GM12878 (cell line): Measurements from ENCODE around the gene GBP2. TPM values are rescaled to one million over a fixed set of nuclear protein-coding genes. Genes with fewer than 3 reads are reported as not detected.

ENCODE experiments used
- ATAC-seq: fragments of 200-7000 bp; cut with Tn5 transposase; 3 replicates; pipeline ENCODE4 v1.9.1; 2020; ENCODE audit warnings: mild to moderate bottlenecking, moderate library complexity
- BruUV-seq: library from RNA; stranded (reverse); fragments of 400-500 nt; replicated peaks from 2 replicates; lab custom pipeline; 2021; lab: Mats Ljungman, UMichigan
- CTCF ChIA-PET: fragments of 300-600 bp; sonication (Branson Sonifier 250); formaldehyde crosslinking; extraction: SDS; loops from one replicate; lab custom pipeline; 2021; ENCODE audit warnings: inconsistent platforms; lab: Yijun Ruan, JAX
- POLR2A ChIA-PET: fragments of 350-600 bp; formaldehyde crosslinking; extraction: SDS; loops from one replicate; lab custom pipeline; 2021; ENCODE audit warnings: inconsistent platforms; lab: Charles Lee
- RAD21 ChIA-PET: fragments of 300-600 bp; sonication (Branson Sonifier 250); formaldehyde crosslinking; loops from one replicate; lab custom pipeline; 2023; ENCODE audit warnings: antibody characterized with exemption; ENCODE audit not compliant: unreplicated experiment; lab: Charles Lee
- SMC1A ChIA-PET: fragments of 300-600 bp; sonication (Branson Sonifier 250); formaldehyde crosslinking; loops from one replicate; lab custom pipeline; 2023; ENCODE audit not compliant: unreplicated experiment, uncharacterized antibody; lab: Charles Lee
- DNase-seq: peaks from one replicate; pipeline ENCODE4 v3.0.0-alpha.2; 2011; ENCODE audit warnings: low read depth, low spot score
- FAIRE-seq: peaks from 3 replicates; lab custom pipeline; 2011; peaks lifted over from hg19 to GRCh38; lab: Jason Lieb, UNC
- H2AFZ ChIP-seq: 2 replicates; pipeline ENCODE4 v1.6.0; 2011; ENCODE audit warnings: low read depth, low read length, control low read depth; ENCODE audit not compliant: control insufficient read depth
- H3K27ac ChIP-seq: 2 replicates; pipeline ENCODE4 v1.5.1; 2011; ENCODE audit warnings: control low read depth; ENCODE audit not compliant: control insufficient read depth, insufficient read depth
- H3K27me3 ChIP-seq, 2 experiments: replicated peaks in 1 of 2; 2 replicates each; pipeline versions ENCODE4 v1.6.0 to v1.6.1; 2011; ENCODE audit warnings: low read length in 1 of 2; ENCODE audit not compliant: control insufficient read depth in 2 of 2, insufficient read depth in 2 of 2
- H3K36me3 ChIP-seq, 2 experiments: 2 replicates each; pipeline ENCODE4 v1.5.1; 2011; ENCODE audit warnings: low read length in 1 of 2; ENCODE audit not compliant: control insufficient read depth in 2 of 2, insufficient read depth in 2 of 2
- H3K4me1 ChIP-seq: 2 replicates; pipeline ENCODE4 v1.6.1; 2011; ENCODE audit warnings: mild to moderate bottlenecking, low read length, moderate library complexity, mixed read lengths; ENCODE audit not compliant: control insufficient read depth, insufficient read depth
- H3K4me2 ChIP-seq: 2 replicates; pipeline ENCODE4 v1.6.0; 2011; ENCODE audit warnings: control low read depth; ENCODE audit not compliant: control insufficient read depth, insufficient read depth
- H3K4me3 ChIP-seq: fragments of 200-600 bp; sonication (generic); 2 replicates; pipeline ENCODE4 v1.5.1; 2016
- H3K79me2 ChIP-seq: 2 replicates; pipeline ENCODE4 v1.6.0; 2011; ENCODE audit warnings: low read length; ENCODE audit not compliant: control insufficient read depth, insufficient read depth
- H3K9ac ChIP-seq: 2 replicates; pipeline ENCODE4 v1.8.0; 2011; ENCODE audit warnings: low read length, control low read depth, mixed read lengths; ENCODE audit not compliant: control insufficient read depth, insufficient read depth
- H3K9me3 ChIP-seq: replicated peaks from 3 replicates; pipeline ENCODE4 v1.5.1; 2011; ENCODE audit warnings: mild to moderate bottlenecking, low read length; ENCODE audit not compliant: control insufficient read depth, insufficient read depth
- H4K20me1 ChIP-seq: 2 replicates; pipeline ENCODE4 v1.6.0; 2011; ENCODE audit not compliant: control insufficient read depth, insufficient read depth
- ATF7 ChIP-seq: fragments of 450-650 bp; IDR thresholded peaks from 2 replicates; pipeline ENCODE4 v1.6.1; 2016; ENCODE audit warnings: low read depth, mild to moderate bottlenecking
- BACH1 ChIP-seq: fragments of 450-650 bp; IDR thresholded peaks from 2 replicates; pipeline ENCODE4 v1.6.1; 2017; ENCODE audit warnings: mild to moderate bottlenecking, borderline replicate concordance
- BCL11A ChIP-seq: IDR thresholded peaks from 2 replicates; pipeline ENCODE4 v1.6.1; 2011; ENCODE audit warnings: low read depth, low read length
- CBFB ChIP-seq: IDR thresholded peaks from 2 replicates; pipeline ENCODE4 v1.6.1; 2016; ENCODE audit warnings: antibody characterized with exemption, low read depth
- CHD1 ChIP-seq: IDR thresholded peaks from 2 replicates; pipeline ENCODE4 v1.6.1; 2012; ENCODE audit warnings: low read depth, low read length, improper control_type of control experiment
- CREB1 ChIP-seq: IDR thresholded peaks from 2 replicates; pipeline ENCODE4 v1.6.1; 2012; ENCODE audit warnings: low read depth, mild to moderate bottlenecking, inconsistent platforms
- EP300 ChIP-seq, 2 experiments: fragments of 150-350 bp in 1 of 2; IDR thresholded peaks; 2 replicates each; pipeline ENCODE4 v1.6.1; 2011 to 2012; ENCODE audit warnings: low read depth in 2 of 2, low read length in 2 of 2, borderline replicate concordance in 1 of 2, improper control_type of control experiment in 1 of 2, inconsistent platforms in 1 of 2; ENCODE audit not compliant: control insufficient read depth in 1 of 2
- EZH2 ChIP-seq: IDR thresholded peaks from 2 replicates; pipeline ENCODE4 v1.6.1; 2012; ENCODE audit warnings: low read depth, mild to moderate bottlenecking, control low read depth, inconsistent platforms, low read length, borderline replicate concordance; ENCODE audit not compliant: control insufficient read depth
- IRF4 ChIP-seq: IDR thresholded peaks from 2 replicates; pipeline ENCODE4 v1.6.1; 2011; ENCODE audit warnings: low read depth, low read length
- MYC ChIP-seq: IDR thresholded peaks from 2 replicates; pipeline ENCODE4 v1.6.1; 2011; ENCODE audit warnings: mild to moderate bottlenecking, low read length, moderate library complexity, inconsistent platforms; ENCODE audit not compliant: insufficient read depth, insufficient replicate concordance, insufficient read length, severe bottlenecking
- NFXL1 ChIP-seq: fragments of 450-650 bp; IDR thresholded peaks from 2 replicates; pipeline ENCODE4 v1.6.1; 2017; ENCODE audit warnings: antibody characterized with exemption, mild to moderate bottlenecking, borderline replicate concordance
- NFYB ChIP-seq: IDR thresholded peaks from 2 replicates; pipeline ENCODE4 v1.6.1; 2011; ENCODE audit warnings: low read depth, mild to moderate bottlenecking, low read length, improper control_type of control experiment, moderate library complexity; ENCODE audit not compliant: insufficient read depth
- PAX5 ChIP-seq: IDR thresholded peaks from 2 replicates; pipeline ENCODE4 v1.6.1; 2011; ENCODE audit warnings: low read depth, low read length, borderline replicate concordance
- RCOR1 ChIP-seq: conservative IDR thresholded peaks from 2 replicates; pipeline ENCODE4 v1.6.1; 2012; ENCODE audit warnings: low read depth, low read length, improper control_type of control experiment
- SKIL ChIP-seq: fragments of 450-650 bp; IDR thresholded peaks from 2 replicates; pipeline ENCODE4 v1.6.1; 2017; ENCODE audit warnings: mild to moderate bottlenecking, low read depth, inconsistent platforms; ENCODE audit not compliant: poor library complexity, severe bottlenecking
- TCF7 ChIP-seq: IDR thresholded peaks from 2 replicates; pipeline ENCODE4 v1.6.1; 2014; ENCODE audit warnings: antibody characterized with exemption, borderline replicate concordance
- ZBTB33 ChIP-seq: fragments of 450-650 bp; IDR thresholded peaks from 2 replicates; pipeline ENCODE4 v1.6.1; 2017; ENCODE audit warnings: mild to moderate bottlenecking
- ZSCAN29 ChIP-seq: fragments of 450-650 bp; IDR thresholded peaks from 2 replicates; pipeline ENCODE4 v1.6.1; 2017; ENCODE audit warnings: mild to moderate bottlenecking, moderate library complexity
- WGBS: methylation state at CpG from one replicate; pipeline ENCODE4 v1.1.6; 2016; ENCODE audit warnings: low lambda C conversion rate; ENCODE audit not compliant: insufficient replicate concordance, insufficient coverage; ENCODE audit errors: missing lambda C conversion rate; 5-methylcytosine and 5-hydroxymethylcytosine counted together
- in situ Hi-C: fragments of 300-500 bp; cut with MboI; formaldehyde crosslinking; loops from 9 replicates; pipeline ENCODE4 v1.14.3; 2018; ENCODE audit warnings: mixed read lengths
- intact Hi-C: fragments of 100-400 bp; cut with micrococcal nuclease; formaldehyde crosslinking; loops from one replicate; pipeline ENCODE4 v1.14.2; 2022; ENCODE audit not compliant: unreplicated experiment
- polyA plus RNA-seq, 11 experiments: library from polyadenylated mRNA; depleted of rRNA in 4 of 11; unstranded in 6 of 11; stranded (reverse) in 5 of 11; fragments of >200 nt; fragmentation: Nextera tagmentation in 4 of 11; fragmentation: Illumina TruSeq in 1 of 11; extraction: Ambion mirVana in 4 of 11; extraction: Trizol in 1 of 11; gene quantifications; 1 replicate in 1 of 11; 2 replicates in 10 of 11; pipeline versions ENCODE4 v1.2.1 to v1.2.3, GENCODE V29; 2011 to 2016; ENCODE audit warnings: inconsistent platforms in 2 of 11, missing spikeins in 2 of 11, low read depth in 1 of 11
- total RNA-seq, 4 experiments: library from RNA; depleted of rRNA in 3 of 4; stranded (reverse); fragments of >200 nt in 3 of 4; fragmentation: Illumina TruSeq in 1 of 4; extraction: Trizol in 1 of 4; gene quantifications; 2 replicates each; pipeline versions ENCODE4 v1.2.1 to v1.2.3, GENCODE V29; 2013 to 2021

The GBP2 gene
- total and polyA plus RNA-seq, 10 of the 15 experiments (the other 5 are each of a cell fraction or from before 2014, with no cell fraction given): 1.6 to 5.9 (median 3.2) TPM

- Histone ChIP-seq H3K9ac (no peak overlapping the region), H3K27ac (no peak overlapping the region), H2AFZ (no peak overlapping the region), H4K20me1 (no peaks in the 10 kb centered on the region), H3K4me1 (no peaks in the 10 kb centered on the region), H3K27me3 (no peaks in the 10 kb centered on the region), H3K79me2 (no peaks in the 10 kb centered on the region), H3K36me3 (no peaks in the 10 kb centered on the region), H3K4me3 (no peak overlapping the region), H3K4me2 (no peak overlapping the region), H3K9me3 (no peaks in the 10 kb centered on the region)
- RAD21 ChIA-PET: no interaction called here
- TF ChIP-seq SKIL (no peak), TCF7 (no peak), ZBTB33 (no peak), BCL11A (no peak), RCOR1 (no peak), CBFB (no peak), CHD1 (no peak), EP300 (IDR thresholded peaks at IDR 0.05; ENCODE audit: borderline replicate concordance in 1 of 2, control insufficient read depth in 1 of 2, low read depth in 2 of 2, low read length in 2 of 2) (no peak), PAX5 (no peak), MYC (no peak), NFXL1 (no peak), EZH2 (no peak), NFYB (no peak), IRF4 (no peak), CREB1 (no peak), ZSCAN29 (no peak), ATF7 (no peak), BACH1 (no peak)
- DNase-seq (no peak), FAIRE-seq (no peak), ATAC-seq (no peak)
- in situ Hi-C loops (no loop called here), intact Hi-C loops (no loop called here)
- SMC1A ChIA-PET: interaction anchor here (1.3 kb wide), 1 partner anchor 25 kb away, joined by 5 read pairs; no protein-coding TSS in a partner anchor
- 0% methylated on average over 3 of the region's 3 CpGs for WGBS
- BruUV-seq: no TSS peak
- CTCF ChIA-PET: no interaction called here
- POLR2A ChIA-PET: no interaction called here
Observed at GRCh38 chr1:89098857-89099256, 27.1 kb downstream of the GBP2 start.
